Nephron progenitor cell (in vitro differentiated cells): ENCODE data around the gene DGKI.

Experiments used
- DNase-seq: peaks from one replicate; pipeline ENCODE4 v3.0.0; 2021
- H3K27ac Mint-ChIP-seq: 2 replicates; pipeline ENCODE4 v1.8.0; 2021; ENCODE audit warnings: mild to moderate bottlenecking, moderate library complexity, mixed read lengths
- H3K27me3 Mint-ChIP-seq: 2 replicates; pipeline ENCODE4 v1.8.0; 2021; ENCODE audit warnings: mild to moderate bottlenecking, low read depth, mixed read lengths; ENCODE audit not compliant: poor library complexity
- H3K36me3 Mint-ChIP-seq: 2 replicates; pipeline ENCODE4 v1.8.0; 2021; ENCODE audit warnings: low read depth, mixed read lengths
- H3K4me1 Mint-ChIP-seq: 2 replicates; pipeline ENCODE4 v1.8.0; 2021; ENCODE audit warnings: mixed read lengths
- H3K4me3 Mint-ChIP-seq: 2 replicates; pipeline ENCODE4 v1.8.0; 2021; ENCODE audit warnings: mild to moderate bottlenecking, moderate library complexity, mixed read lengths
- H3K9me3 Mint-ChIP-seq: 2 replicates; pipeline ENCODE4 v1.8.0; 2021; ENCODE audit warnings: mild to moderate bottlenecking, moderate library complexity, mixed read lengths
- CTCF ChIP-seq: fragments of 200-600 bp; sonication (generic); IDR thresholded peaks from 2 replicates; pipeline ENCODE4 v1.5.0; 2021; ENCODE audit warnings: antibody characterized with exemption

The DGKI gene

GRCh38 chr7:137860542-137860941, 13.8 kb upstream of the DGKI start:
- H3K36me3 Mint-ChIP-seq, result peaks cover 28% of the 10 kb centered on the region
- no peak overlapping the region for H3K27ac Mint-ChIP-seq
- TF ChIP-seq CTCF, result no peak
- H3K27me3 Mint-ChIP-seq, result no peaks in the 10 kb centered on the region
- H3K9me3 Mint-ChIP-seq, result peaks cover 7% of the 10 kb centered on the region
- no peak for DNase-seq
- H3K4me1 Mint-ChIP-seq, result no peaks in the 10 kb centered on the region
- H3K4me3 Mint-ChIP-seq, result no peak overlapping the region

- H3K4me3 Mint-ChIP-seq, result no peak overlapping the region
- no peaks in the 10 kb centered on the region for H3K36me3 Mint-ChIP-seq
- H3K4me1 Mint-ChIP-seq, result no peaks in the 10 kb centered on the region
- DNase-seq, result no peak
- no peak for TF ChIP-seq CTCF
- no peak overlapping the region for H3K27ac Mint-ChIP-seq
- no peaks in the 10 kb centered on the region for H3K9me3 Mint-ChIP-seq
- peaks cover 29% of the 10 kb centered on the region for H3K27me3 Mint-ChIP-seq
These were observed 6.3 kb upstream of the DGKI start for GRCh38 chr7:137853053-137853452.

GRCh38 chr7:137852108-137852507, 5.3 kb upstream of the DGKI start:
- Mint-ChIP-seq H3K27me3 (peaks cover 38% of the 10 kb centered on the region), H3K27ac (no peak overlapping the region), H3K4me3 (no peak overlapping the region), H3K9me3 (no peaks in the 10 kb centered on the region), H3K4me1 (no peaks in the 10 kb centered on the region), H3K36me3 (no peaks in the 10 kb centered on the region)
- no peak for DNase-seq
- TF ChIP-seq CTCF, result no peak

- peaks cover under 1% of the 10 kb centered on the region for H3K4me1 Mint-ChIP-seq
- H3K9me3 Mint-ChIP-seq, result no peaks in the 10 kb centered on the region
- no peak for DNase-seq
- TF ChIP-seq CTCF, result no peak
- peaks cover 44% of the 10 kb centered on the region for H3K27me3 Mint-ChIP-seq
- no peaks in the 10 kb centered on the region for H3K36me3 Mint-ChIP-seq
- H3K27ac Mint-ChIP-seq, result no peak overlapping the region
- H3K4me3 Mint-ChIP-seq, result no peak overlapping the region
These were observed 4.5 kb upstream of the DGKI start for GRCh38 chr7:137850972-137851945.

GRCh38 chr7:137850571-137850970, 3.8 kb upstream of the DGKI start:
- Mint-ChIP-seq H3K36me3 (no peaks in the 10 kb centered on the region), H3K27ac (no peak overlapping the region), H3K4me1 (peaks cover 6% of the 10 kb centered on the region), H3K27me3 (peaks cover 51% of the 10 kb centered on the region), H3K4me3 (no peak overlapping the region), H3K9me3 (no peaks in the 10 kb centered on the region)
- no peak for DNase-seq
- no peak for TF ChIP-seq CTCF

GRCh38 chr7:137848095-137848494, 1.3 kb upstream of the DGKI start:
- Mint-ChIP-seq H3K4me1 (peaks cover 6% of the 10 kb centered on the region), H3K27ac (no peak overlapping the region), H3K36me3 (no peaks in the 10 kb centered on the region), H3K27me3 (peaks cover 76% of the 10 kb centered on the region), H3K9me3 (no peaks in the 10 kb centered on the region), H3K4me3 (peak overlapping the region; percentile 57)
- no peak for DNase-seq
- TF ChIP-seq CTCF, result no peak
